NCI-H1417 treated with DMSO at 0.1 percent for 48 hours (cell line): Measurements from ENCODE around the gene ZNF853.
"Not testable (repeated sequence)": the region's sequence is repeated elsewhere in the genome, so short reads cannot be mapped to it uniquely, and the experiment has no call there.

Source experiments
- DNase-seq: peaks from one replicate; lab custom pipeline; 2025; lab: John Stamatoyannopoulos, UW

ZNF853 gene

GRCh38 chr7:6614953-6615722 lies at the start of gene ZNF853:
Gene ZNF853, plus strand, starts transcription at chr7:6615610. Its CDS starts 565 bp downstream, at chr7:6616175.
- DNase-seq: no peak

DNA sequence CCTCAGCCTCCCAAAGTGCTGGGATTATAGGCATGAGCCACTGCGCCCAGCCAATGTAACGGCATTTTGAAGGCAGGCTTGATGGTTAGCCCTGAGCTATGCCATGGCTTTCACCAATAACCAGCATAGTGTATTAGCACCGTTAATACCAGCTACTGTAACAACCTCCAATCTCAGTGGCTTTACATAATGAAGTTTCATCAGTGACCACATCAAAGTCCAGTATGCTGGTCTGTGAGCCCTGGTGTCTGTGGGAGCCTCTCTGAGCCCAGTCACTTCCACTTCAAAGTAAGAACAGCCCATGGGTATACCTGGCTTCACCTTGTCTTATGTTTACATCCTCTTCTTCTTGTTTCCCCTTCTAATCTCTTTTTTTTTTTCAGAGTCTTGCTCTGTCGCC lies 49.8 kb upstream of the ZNF853 start:
- no peak for DNase-seq

GRCh38 chr7:6567886-6568285 lies 47.5 kb upstream of the ZNF853 start:
- DNase-seq: no peak

GRCh38 chr7:6571160-6571779 lies 44.1 kb upstream of the ZNF853 start:
- no peak for DNase-seq

DNA sequence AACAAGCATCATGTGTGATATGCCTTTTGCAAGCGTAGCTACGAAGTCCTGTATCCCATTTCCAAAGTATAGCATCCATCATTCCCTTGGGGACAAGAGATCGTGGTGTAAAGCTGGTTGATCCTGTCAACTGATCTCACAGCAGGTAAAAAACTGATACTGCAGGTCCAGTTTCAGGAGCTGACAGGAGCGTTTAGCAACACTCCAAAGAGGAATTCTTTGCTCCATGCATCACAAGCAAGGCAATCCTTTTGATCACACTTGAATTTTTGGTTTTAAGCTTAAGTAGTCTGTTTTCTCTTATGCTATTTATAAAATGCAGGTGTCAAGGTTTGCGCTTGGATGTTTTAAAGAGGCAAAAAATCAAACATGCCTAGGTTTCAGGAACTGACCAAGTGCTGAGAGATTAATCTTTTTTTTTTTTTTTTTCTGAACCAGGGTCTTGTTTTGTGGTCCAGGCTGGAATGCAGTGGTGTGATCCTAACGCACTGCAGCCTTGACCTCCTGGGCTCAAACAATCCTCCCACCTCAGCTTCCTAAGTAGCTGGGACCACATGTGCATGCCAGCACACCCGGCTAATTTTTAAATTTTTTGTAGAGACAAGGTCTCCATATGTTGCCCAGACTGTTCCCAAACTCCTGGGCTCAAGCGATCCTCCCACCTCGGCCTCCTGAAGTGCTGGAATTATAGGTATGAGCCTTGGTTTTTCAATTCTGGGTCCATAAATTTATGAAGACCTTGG lies 40.0 kb upstream of the ZNF853 start:
- no peak for DNase-seq

DNA sequence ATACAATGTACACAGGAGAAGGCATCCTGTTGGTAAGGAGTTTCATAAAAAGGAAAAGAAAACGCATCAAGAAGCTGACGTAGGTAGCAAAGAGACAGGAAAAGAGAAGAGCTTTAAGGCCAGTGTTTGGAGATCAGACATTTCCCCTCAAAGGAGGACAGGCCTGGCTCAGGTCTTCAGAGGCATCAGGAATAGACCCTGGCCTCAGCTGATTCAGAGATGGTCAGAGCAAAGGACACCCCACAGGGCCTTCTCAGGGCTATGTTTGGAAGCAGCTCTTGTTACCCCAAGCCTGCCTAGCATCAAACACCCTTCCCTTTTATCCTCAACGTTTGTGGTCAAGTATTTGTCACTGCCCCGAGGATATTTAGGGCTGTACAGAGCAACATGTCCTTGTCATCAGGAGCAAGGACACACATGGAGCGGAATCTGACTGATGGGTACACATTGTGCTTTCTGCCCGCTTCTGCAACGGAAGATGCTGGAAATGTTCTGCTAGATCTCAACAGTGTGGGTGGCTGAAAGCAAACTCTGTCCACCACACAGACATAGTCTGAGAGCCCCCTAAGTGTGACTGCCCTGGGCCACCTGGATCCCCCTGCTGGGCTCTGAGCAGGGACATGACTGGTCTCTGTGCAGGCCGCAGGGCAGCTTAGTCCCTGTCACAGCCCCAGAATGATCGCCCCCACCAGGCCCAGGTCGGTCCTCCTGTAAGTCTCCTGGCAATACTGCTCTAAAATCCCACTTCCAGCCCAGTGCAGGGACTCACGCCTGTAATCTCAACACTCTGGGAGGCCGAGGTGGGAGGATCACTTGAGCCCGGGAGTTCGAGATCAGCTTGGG lies 39.2 kb upstream of the ZNF853 start:
- no peak for DNase-seq

- not testable (repeated sequence) for DNase-seq
Observed at GRCh38 chr7:6576867-6577368, 38.5 kb upstream of the ZNF853 start.

DNA sequence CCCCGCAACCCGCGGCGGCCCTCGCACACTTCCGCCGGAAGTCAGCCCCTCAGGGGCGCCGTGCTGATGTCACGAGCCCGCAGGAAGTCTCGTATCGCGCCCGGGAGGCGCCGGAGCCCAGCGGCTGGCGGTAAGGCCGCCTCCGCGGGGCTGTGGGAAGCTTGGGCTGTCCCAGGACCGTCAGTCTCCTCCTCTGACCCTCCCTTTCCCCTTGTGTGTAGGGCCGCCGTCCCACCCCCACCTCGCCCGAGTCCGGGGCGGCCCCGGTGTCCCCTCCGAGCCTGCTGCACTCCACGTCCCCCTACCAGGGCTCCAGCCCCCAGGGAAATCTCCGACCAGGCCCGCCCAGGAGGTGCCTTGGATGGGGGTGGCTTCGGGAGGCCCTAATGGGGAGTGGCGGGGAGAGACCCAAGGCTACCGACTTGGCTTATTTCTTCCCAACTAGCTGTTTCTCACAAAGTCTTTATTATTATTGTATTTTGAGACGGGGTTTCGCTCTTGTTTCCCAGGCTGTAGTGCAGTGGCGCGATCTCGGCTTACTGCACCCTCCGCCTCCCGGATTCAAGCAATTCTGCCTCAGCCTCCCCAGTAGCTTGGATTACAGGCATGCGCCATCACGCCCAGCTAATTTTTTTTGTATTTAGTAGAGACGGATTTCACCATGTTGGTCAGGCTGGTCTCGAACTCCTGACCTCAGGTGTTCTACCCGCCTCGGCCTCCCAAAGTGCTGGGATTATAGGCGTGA lies 37.9 kb upstream of the ZNF853 start, which contains the start of gene ZDHHC4:
Gene ZDHHC4 (plus strand): TSS at position 86 of the 745 bp plus-strand sequence. CDS start 3,108 bp downstream, outside the sequence.
- peak; percentile 39 for DNase-seq

GRCh38 chr7:6578114-6579084 lies 37.0 kb upstream of the ZNF853 start:
- DNase-seq: no peak

- DNase-seq: no peak
Observed at GRCh38 chr7:6579446-6579845, 36.0 kb upstream of the ZNF853 start.

DNA sequence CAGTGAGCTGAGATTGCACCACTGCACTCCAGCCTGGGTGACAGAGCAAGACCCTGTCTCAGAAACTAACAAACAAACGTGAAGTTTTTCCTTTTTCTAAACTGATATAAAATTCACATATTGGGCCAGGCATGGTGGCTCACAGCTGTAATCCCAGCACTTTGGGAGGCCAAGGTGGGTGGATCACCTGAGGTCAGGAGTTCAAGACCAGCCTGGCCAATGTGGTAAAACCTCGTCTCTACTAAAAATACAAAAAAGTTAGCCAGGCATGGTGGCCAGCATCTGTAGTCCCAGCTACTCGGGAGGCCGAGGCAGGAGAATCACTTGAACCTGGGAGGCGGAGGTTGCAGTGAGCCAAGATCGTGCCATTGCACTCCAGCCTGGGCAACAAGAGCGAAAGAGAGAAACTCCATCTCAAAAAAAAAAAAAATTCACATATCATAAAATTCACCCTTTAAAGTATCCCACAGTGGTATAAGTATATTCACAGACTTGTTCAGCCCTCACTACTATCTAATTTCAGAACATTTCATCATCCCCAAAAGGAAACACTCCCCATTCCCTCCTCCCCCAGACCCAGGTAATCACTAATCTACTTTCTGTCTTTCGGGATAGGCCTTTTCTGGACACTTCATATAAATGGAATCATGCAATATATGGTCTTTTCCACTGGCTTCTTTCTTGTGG lies 29.5 kb upstream of the ZNF853 start:
- not testable (repeated sequence) for DNase-seq

DNA sequence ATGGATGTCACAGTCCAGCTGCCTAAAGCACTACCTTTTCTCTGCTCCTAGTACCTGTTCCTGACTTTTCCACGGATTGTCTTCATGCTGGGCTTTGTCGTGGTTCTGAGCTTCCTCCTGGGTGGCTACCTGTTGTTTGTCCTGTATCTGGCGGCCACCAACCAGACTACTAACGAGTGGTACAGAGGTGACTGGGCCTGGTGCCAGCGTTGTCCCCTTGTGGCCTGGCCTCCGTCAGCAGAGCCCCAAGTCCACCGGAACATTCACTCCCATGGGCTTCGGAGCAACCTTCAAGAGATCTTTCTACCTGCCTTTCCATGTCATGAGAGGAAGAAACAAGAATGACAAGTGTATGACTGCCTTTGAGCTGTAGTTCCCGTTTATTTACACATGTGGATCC lies 26.8 kb upstream of the ZNF853 start:
- DNase-seq: no peak

DNA sequence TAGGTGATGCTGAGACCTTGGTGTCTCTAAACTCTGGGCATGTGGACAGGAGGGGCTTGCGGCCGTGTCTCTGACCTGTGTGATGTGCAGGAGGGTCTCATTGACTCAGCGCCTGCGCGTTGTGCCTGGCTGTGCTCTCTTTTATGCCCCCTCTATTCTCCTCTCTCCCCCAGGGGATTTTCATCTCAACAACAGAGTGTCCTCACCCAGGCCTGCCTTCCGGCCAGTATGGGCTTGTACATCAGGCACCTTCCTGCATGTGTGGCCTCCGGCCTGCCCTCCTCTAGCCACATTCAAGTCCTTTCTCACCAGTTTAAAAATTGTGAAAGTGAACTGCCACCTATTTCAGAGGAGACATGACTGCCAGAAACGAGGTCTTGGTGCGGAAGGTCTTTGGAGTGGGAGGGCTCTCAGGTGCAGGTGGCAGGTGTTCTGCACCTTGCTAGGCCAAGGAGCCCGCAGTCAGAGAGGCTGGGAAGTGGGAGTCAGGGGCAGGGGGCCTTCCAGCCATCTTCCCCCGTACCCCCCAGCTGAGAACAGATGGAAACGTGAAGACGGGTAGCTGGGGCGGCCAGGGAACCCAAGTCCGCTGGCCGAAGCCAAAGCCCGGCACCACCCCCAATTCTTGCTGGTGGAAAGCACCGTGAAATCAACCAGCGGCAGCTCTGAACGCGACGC lies 26.1 kb upstream of the ZNF853 start:
- DNase-seq: no peak

DNA sequence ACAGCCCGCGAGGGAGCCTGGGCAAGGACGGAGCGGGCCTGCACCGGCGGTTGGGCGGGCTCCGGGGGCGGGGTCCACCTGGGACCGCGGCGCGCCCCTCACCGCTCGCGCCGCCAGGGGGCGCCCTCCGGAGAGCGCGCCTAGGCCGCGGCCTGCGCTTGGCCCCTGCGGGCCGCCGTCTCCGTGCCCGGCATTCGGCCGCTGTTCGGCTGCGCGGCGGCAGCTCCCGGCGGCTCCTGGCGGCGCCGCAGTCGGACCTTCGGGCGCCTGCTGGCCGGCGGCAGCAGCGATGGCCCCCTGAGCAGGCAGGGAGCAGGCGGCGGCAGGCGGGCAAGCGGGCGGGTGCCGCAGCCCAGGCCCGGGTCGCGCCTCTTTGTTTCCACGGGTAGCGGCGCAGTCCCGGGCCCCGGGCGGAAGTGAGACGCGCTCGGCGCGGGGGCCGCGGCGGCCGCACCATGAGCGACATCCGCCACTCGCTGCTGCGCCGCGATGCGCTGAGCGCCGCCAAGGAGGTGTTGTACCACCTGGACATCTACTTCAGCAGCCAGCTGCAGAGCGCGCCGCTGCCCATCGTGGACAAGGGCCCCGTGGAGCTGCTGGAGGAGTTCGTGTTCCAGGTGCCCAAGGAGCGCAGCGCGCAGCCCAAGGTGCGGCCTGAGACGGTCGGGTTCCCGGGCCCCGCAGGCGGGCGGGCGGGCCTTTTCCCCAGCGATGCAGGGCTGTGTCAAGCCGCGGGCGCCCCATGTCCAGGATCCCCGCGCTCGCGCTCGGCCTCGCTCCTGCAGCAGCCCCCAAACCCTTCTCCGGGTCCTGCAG lies 25.4 kb upstream of the ZNF853 start, which contains the start of gene INTS15:
Gene INTS15 (plus strand): TSS at position 193 of the 816 bp plus-strand sequence. CDS start 263 bp downstream, at position 456.
- DNase-seq: peak; percentile 42

GRCh38 chr7:6590645-6591110 lies 24.7 kb upstream of the ZNF853 start:
- DNase-seq: no peak

DNA sequence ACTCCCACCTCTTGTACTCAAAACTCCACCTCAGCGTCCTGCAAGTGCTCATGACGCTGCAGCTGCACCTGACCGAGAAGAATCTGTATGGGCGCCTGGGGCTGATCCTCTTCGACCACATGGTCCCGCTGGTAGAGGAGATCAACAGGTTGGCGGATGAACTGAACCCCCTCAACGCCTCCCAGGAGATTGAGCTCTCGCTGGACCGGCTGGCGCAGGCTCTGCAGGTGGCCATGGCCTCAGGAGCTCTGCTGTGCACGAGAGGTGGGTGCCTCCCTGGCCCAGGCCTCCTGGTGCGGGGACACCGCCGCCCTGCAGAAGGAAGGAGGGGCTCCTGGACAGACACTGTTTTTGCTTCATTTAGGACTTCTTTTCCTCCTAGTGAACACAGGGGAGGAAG lies 15.3 kb upstream of the ZNF853 start:
- no peak for DNase-seq

- no peak for DNase-seq
Observed at GRCh38 chr7:6604458-6604857, 11.0 kb upstream of the ZNF853 start.
